AG04449 (cell line): ENCODE measurements around the gene WASL.
"Not testable (repeated sequence)": the region's sequence is repeated elsewhere in the genome, so short reads cannot be mapped to it uniquely, and the experiment has no call there.

Experiments used
- CTCF ChIA-PET: fragments of 350-600 bp; formaldehyde crosslinking; extraction: SDS; loops from one replicate; lab custom pipeline; 2021; ENCODE audit warnings: antibody characterized with exemption; lab: Yijun Ruan, JAX
- POLR2A ChIA-PET: fragments of 400-600, 350-600 bp; formaldehyde crosslinking; extraction: SDS; loops from one replicate; lab custom pipeline; 2020; ENCODE audit warnings: antibody characterized with exemption, inconsistent platforms; lab: Yijun Ruan, JAX
- DNase-seq: peaks from one replicate; pipeline ENCODE4 v3.0.0-alpha.2; 2010; ENCODE audit warnings: low read depth, low spot score
- H3K4me3 ChIP-seq: 2 replicates; pipeline ENCODE4 v1.5.1; 2011; ENCODE audit warnings: low read depth, mild to moderate bottlenecking, control low read depth, low read length
- TF ChIP-seq, protein P1 (sequence below): IDR thresholded peaks from one replicate; pipeline ENCODE4 v1.5.1; 2011; ENCODE audit warnings: mild to moderate bottlenecking, moderate library complexity, low read length, control low read depth, inconsistent platforms; ENCODE audit not compliant: insufficient read depth; ENCODE audit errors: missing control alignments

WASL gene

DNA sequence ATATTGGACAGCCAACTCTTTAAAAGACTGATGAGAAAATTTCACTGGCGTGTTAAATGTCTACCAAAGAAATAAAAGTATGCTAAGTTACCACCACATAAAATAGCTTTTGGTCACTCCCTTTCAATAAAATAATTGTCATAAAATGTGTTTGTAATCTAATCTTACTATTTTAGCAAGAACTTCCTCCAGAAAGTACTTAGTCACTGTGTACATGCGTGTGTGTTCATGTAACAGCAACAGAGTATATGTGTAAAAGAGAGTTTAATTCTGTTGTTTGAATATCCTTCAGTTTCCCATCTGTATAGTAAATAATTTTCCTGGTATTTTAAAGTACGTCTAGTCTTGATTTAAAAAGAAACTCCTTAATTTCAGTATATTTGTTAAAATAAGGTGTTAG is 35.0 kb upstream of the WASL start:
- DNase-seq = no peak
- CTCF ChIA-PET = interaction anchor here (1.3 kb wide), 1 partner anchor 14 kb away, joined by 5 read pairs; no protein-coding TSS in a partner anchor
- H3K4me3 ChIP-seq = no peak overlapping the region
- TF ChIP-seq, protein P1, sequence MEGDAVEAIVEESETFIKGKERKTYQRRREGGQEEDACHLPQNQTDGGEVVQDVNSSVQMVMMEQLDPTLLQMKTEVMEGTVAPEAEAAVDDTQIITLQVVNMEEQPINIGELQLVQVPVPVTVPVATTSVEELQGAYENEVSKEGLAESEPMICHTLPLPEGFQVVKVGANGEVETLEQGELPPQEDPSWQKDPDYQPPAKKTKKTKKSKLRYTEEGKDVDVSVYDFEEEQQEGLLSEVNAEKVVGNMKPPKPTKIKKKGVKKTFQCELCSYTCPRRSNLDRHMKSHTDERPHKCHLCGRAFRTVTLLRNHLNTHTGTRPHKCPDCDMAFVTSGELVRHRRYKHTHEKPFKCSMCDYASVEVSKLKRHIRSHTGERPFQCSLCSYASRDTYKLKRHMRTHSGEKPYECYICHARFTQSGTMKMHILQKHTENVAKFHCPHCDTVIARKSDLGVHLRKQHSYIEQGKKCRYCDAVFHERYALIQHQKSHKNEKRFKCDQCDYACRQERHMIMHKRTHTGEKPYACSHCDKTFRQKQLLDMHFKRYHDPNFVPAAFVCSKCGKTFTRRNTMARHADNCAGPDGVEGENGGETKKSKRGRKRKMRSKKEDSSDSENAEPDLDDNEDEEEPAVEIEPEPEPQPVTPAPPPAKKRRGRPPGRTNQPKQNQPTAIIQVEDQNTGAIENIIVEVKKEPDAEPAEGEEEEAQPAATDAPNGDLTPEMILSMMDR = no peak
- POLR2A ChIA-PET = no interaction called here

DNA sequence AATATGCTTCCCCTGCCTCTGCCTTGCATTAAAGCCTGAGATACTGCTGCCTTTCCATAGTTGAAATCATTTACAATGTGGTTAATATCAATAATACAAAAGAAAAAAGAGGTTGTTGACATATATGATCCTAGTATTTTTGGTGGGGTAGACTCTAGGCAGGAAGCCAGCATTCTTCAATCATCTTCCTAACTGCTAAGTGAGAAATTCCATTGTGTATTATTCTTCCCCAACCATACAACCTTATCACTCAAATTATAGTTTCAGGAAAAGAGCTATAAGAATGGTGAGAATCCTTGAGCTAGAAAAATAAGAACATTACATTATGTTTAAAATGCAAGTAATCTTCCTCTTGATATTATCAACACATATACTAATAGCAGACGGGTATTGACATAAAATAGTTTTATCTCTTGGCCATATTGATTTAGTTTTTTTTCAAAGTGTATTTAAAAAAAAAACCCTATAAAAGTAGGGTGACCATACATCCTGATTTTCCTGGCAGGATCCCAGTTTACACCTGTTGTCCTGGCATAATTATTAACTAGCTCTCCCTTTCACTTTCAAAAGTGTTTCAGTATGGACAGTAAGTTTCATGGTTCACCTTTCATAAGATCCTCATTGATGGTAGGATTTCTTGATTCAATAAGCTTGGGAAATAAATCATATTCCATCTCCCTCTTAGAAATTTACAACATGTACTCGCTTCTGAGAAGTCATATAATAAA is 33.4 kb upstream of the WASL start:
- CTCF ChIA-PET = no interaction called here
- POLR2A ChIA-PET = no interaction called here
- TF ChIP-seq, protein P1 = no peak
- no peak overlapping the region for H3K4me3 ChIP-seq
- DNase-seq = no peak

DNA sequence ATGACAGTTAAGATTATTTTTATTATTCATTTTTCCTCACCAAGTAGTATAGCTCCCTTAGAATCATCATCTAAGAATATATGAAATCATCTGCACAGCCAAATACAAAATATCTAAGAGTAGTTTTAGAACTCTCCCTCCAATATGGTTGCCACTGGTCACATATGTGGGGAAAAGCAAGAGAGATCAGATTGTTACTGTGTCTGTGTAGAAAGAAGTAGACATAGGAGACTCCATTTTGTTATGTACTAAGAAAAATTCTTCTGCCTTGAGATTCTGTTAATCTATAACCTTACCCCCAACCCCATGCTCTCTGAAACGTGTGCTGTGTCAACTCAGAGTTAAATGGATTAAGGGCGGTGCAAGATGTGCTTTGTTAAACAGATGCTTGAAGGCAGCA is 31.7 kb upstream of the WASL start:
- H3K4me3 ChIP-seq, POLR2A ChIA-PET, DNase-seq, CTCF ChIA-PET: not testable (repeated sequence)

DNA sequence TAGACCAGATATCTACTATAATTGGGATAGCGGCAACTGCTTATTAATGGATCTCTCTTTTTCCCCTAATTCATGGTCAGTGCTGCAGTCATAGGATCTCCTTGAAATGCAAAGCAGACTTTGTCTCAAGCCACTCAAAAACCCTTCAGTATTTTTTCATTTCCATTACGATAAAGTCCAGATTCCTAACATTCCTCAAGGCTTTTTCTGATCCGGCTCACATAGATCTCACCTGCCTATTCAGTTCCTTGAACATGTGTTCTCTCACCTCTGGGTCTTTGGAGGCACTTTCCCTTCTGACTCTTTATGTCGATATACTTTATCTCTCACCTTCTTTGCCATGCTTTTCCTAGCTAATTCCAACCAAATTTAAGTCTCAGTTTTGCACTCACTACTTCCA is 25.7 kb upstream of the WASL start:
- CTCF ChIA-PET = no interaction called here
- TF ChIP-seq, protein P1 = no peak
- POLR2A ChIA-PET = no interaction called here
- DNase-seq = no peak
- no peak overlapping the region for H3K4me3 ChIP-seq

DNA sequence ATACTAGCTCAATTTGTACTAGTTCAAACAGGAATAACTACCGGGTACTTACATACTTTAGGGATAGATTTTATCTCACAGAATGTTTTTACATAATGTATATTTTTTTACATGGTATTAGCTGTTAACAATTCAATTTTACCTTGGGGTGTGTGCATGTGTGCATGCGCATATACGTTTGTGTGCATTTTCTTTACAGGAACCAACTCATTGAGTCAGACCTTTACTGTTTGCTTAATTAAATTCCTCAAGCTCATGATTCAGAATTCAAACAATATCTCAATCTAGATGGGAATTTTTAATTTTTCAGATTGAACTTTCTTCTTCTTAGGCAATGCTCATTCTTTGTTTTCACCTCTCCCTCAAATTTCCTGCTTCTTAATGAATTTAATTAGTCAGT is 24.7 kb upstream of the WASL start:
- no peak for DNase-seq
- ChIA-PET CTCF (no interaction called here), POLR2A (no interaction called here)
- TF ChIP-seq, protein P1 = no peak
- H3K4me3 ChIP-seq = no peak overlapping the region

DNA sequence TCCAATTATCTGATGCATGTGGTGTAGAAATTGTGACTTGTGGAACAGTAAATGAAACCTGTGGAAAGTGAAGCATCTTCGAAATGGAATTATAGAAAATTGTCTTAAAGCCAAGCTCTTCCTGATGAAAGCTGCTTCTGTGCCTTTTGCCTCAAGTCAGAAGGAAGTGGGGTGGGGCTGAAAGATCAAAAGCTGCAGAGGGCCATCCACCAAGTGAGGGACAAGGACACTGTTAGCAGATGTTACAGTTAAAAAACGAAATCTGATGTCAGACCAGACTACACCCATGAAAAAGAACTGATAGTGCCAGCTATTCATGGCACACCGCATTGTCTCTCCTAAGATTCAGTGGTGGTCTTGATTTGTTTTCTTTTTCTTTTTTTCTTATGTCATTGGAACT is 23.8 kb upstream of the WASL start:
- DNase-seq = no peak
- no peak overlapping the region for H3K4me3 ChIP-seq
- TF ChIP-seq, protein P1 = no peak
- ChIA-PET CTCF (interaction anchor here (1.6 kb wide), 1 partner anchor 26 kb away, joined by 3 read pairs; no protein-coding TSS in a partner anchor), POLR2A (no interaction called here)

DNA sequence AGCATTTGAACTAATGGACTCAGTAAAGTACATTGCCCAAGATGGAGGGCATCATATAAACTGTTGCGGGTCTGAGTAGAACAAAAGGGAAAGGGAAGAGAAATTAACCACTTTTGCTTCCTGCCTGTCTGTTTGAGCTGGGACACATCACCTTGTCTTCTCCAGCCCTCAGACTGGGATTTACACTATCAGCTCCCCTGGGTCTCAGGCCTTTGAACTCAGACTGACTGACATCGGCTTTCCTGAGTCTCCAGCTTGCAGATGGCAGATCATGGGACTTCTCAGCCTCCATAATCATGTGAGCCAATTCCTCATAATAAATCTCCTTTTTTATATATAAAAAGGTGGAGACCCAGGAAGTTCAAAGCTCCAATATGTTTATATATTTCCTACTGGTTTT is 23.0 kb upstream of the WASL start:
- no peak overlapping the region for H3K4me3 ChIP-seq
- POLR2A ChIA-PET = no interaction called here
- CTCF ChIA-PET = interaction anchor here (1.6 kb wide), 1 partner anchor 27 kb away, joined by 3 read pairs; no protein-coding TSS in a partner anchor
- DNase-seq = no peak
- TF ChIP-seq, protein P1 = no peak
